ENCODE measurements around the gene CEP41. TPM values are rescaled to one million over a fixed set of nuclear protein-coding genes. Genes with fewer than 3 reads are reported as not detected.

CEP41 gene
- total RNA-seq, 4 donors from 2014 or later: 1.5 to 22.3 (median 8.3) TPM

DNA sequence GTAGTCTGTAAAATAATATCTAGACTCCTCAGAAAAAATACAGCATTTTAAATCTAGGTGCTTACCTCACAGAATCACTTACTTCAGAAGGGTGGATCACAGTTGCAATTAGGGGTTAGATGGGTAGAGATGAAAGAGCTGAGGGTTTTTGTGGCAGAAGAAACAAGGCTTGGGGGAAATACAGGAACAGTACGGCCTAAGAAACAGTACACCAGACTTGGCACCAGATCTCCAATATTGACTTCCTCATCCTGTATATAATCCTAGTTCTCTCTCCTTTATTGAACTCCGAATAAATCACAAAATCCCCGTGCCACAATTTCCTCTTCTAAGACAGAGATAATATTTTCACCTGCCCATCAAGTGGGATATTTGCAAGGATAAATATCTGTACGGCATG is 14.3 kb downstream of the CEP41 start:
- intact Hi-C loops (cut with DNase I; ENCODE audit: low total_unique reads): no loop called here
- DNase-seq: no peak
- Histone ChIP-seq H3K4me1 (peaks cover 0 to 4% of the 10 kb centered on the region in 2 donors), H3K4me3 (no peak overlapping the region), H3K9me3 (no peaks in the 10 kb centered on the region), H3K27ac (no peak overlapping the region), H3K36me3 (no peaks in the 10 kb centered on the region), H3K27me3 (no peaks in the 10 kb centered on the region)
- no peak for TF ChIP-seq POLR2A (IDR thresholded peaks at IDR 0.05)
- TF ChIP-seq, protein P1, sequence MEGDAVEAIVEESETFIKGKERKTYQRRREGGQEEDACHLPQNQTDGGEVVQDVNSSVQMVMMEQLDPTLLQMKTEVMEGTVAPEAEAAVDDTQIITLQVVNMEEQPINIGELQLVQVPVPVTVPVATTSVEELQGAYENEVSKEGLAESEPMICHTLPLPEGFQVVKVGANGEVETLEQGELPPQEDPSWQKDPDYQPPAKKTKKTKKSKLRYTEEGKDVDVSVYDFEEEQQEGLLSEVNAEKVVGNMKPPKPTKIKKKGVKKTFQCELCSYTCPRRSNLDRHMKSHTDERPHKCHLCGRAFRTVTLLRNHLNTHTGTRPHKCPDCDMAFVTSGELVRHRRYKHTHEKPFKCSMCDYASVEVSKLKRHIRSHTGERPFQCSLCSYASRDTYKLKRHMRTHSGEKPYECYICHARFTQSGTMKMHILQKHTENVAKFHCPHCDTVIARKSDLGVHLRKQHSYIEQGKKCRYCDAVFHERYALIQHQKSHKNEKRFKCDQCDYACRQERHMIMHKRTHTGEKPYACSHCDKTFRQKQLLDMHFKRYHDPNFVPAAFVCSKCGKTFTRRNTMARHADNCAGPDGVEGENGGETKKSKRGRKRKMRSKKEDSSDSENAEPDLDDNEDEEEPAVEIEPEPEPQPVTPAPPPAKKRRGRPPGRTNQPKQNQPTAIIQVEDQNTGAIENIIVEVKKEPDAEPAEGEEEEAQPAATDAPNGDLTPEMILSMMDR (IDR thresholded peaks at IDR 0.05): no peak

DNA sequence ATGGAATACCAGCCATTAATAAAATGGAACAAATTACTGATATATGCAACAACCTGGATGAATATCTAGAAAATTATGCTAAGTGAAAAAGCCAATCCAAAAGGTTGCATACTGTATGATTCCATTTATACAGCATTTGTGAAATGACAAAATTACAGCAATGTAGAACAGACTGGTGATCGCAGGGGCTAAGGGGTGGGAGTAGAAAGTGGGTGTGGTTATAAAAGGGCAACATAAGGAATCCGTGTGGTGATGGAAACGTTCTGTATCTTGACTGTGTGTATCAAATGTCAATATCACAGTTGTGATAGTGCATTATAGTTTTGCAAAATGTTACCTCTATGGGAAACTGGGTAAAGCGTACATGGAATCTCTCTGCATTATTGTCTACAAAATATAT is 15.0 kb downstream of the CEP41 start:
- intact Hi-C loops (cut with DNase I; ENCODE audit: low total_unique reads): no loop called here
- no peak for DNase-seq

GRCh38 chr7:130423501-130424037 is 17.2 kb downstream of the CEP41 start:
- H3K27me3 ChIP-seq: no peaks in the 10 kb centered on the region
- no peak for DNase-seq
- no peak overlapping the region for H3K4me3 ChIP-seq
- H3K36me3 ChIP-seq: no peaks in the 10 kb centered on the region
- H3K9me3 ChIP-seq: no peaks in the 10 kb centered on the region
- H3K4me1 ChIP-seq: no peaks in the 10 kb centered on the region
- no peak overlapping the region for H3K27ac ChIP-seq
- TF ChIP-seq POLR2A (IDR thresholded peaks at IDR 0.05): no peak
- TF ChIP-seq, protein P1 (IDR thresholded peaks at IDR 0.05): no peak
- intact Hi-C loops (cut with DNase I; ENCODE audit: low total_unique reads): no loop called here

More for the DNA sequence above, 15.0 kb downstream of the CEP41 start:
- Histone ChIP-seq H3K36me3 (no peaks in the 10 kb centered on the region), H3K27me3 (no peaks in the 10 kb centered on the region), H3K9me3 (no peaks in the 10 kb centered on the region), H3K4me1 (peaks cover 0 to 4% of the 10 kb centered on the region in 2 donors), H3K4me3 (no peak overlapping the region), H3K27ac (no peak overlapping the region)
- TF ChIP-seq, protein P1 (IDR thresholded peaks at IDR 0.05): no peak
- no peak for TF ChIP-seq POLR2A (IDR thresholded peaks at IDR 0.05)

DNA sequence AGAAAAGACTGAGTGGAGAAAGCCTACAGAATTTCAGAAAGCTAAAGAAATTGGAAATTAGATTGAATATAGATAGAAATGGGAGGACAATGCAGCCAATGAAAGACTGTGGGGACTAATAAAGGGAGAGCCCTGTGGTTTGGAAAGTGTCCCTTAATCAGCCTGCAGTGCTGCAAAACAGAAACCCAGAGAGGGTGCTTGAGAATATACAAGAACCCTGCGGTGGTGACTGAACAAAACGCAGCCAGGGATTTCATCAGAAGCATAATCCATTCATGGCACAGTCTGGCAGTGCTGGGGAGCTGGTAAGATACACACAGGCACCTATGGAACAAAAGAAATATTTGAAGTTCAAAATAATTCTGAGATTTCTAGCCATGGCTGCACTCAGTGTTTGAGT is 19.1 kb downstream of the CEP41 start:
- TF ChIP-seq POLR2A (IDR thresholded peaks at IDR 0.05): no peak
- TF ChIP-seq, protein P1 (IDR thresholded peaks at IDR 0.05): no peak
- H3K27me3 ChIP-seq: no peaks in the 10 kb centered on the region
- H3K4me3 ChIP-seq: no peak overlapping the region
- no peak for DNase-seq
- H3K36me3 ChIP-seq: no peaks in the 10 kb centered on the region
- H3K27ac ChIP-seq: no peak overlapping the region
- H3K4me1 ChIP-seq: no peaks in the 10 kb centered on the region
- H3K9me3 ChIP-seq: no peaks in the 10 kb centered on the region
- intact Hi-C loops (cut with DNase I; ENCODE audit: low total_unique reads): no loop called here

DNA sequence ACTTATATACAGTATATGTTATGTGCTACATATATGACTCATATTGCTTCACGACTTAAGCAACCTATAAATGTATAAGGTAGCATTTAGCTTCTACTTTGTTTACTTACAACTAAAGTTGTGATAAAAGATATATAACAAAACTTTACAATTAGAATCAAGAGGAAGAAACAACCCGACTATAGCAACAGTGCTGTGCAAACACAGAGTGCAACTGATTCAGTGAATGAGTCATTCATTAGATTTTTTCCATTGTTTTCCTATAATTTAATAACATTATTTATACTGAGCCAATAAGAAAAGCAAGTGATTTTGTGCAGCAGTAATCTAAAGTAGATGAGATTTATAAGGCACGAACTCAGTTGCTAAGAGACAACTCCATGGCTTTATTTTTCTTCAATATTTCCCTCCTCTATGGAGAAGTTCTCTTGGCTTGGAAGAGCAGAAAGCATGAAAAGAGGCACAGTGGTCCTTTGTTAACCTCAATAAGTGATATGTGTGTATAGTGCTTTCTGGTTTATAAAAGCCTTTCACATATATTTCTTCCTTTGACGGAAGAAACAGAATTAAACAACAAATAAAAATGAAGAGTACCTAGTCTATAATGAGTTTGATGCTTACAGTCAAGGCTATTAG is 19.8 kb downstream of the CEP41 start:
- H3K27me3 ChIP-seq: no peaks in the 10 kb centered on the region
- no peaks in the 10 kb centered on the region for H3K4me1 ChIP-seq
- no peaks in the 10 kb centered on the region for H3K9me3 ChIP-seq
- H3K4me3 ChIP-seq: no peak overlapping the region
- no peaks in the 10 kb centered on the region for H3K36me3 ChIP-seq
- intact Hi-C loops (cut with DNase I; ENCODE audit: low total_unique reads): no loop called here
- TF ChIP-seq POLR2A (IDR thresholded peaks at IDR 0.05): no peak
- TF ChIP-seq, protein P1 (IDR thresholded peaks at IDR 0.05): no peak
- no peak overlapping the region for H3K27ac ChIP-seq
- no peak for DNase-seq

All from uterus (tissue), 4 donors.